ENCODE results near the gene TMEM163. TPM values are rescaled to one million over a fixed set of nuclear protein-coding genes. Genes with fewer than 3 reads are reported as not detected.

TMEM163 gene
- total RNA-seq, 2 experiments from 2014 or later: 0.51 TPM; not detected in 1

DNA sequence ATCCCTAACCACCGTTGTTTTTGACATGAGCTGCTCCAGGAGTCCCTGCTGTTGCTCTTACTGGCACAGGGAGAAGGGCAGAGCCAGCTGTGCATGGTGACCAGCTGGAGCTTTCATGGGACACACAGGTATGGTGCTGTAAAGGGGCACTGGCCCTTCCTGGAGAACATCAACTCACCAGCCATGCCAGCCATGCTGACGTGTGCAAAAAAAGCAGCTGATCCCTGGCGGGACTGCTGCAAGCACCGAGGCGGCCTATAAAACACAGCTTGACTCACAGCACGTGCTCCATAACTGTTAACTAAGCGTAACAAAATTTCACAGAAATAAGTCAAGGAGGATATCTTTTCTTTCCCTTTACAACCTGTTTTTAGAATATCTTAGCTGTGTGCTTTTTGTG lies 165.1 kb downstream of the TMEM163 start:
- no peak for DNase-seq (ENCODE audit: low spot score)
- no peaks in the 10 kb centered on the region for H4K20me1 ChIP-seq (ENCODE audit: insufficient read depth, low read length)
- H3K4me1 ChIP-seq (ENCODE audit: insufficient read depth, low read length, poor library complexity, severe bottlenecking): no peaks in the 10 kb centered on the region
- TF ChIP-seq EZH2phosphoT487 (IDR thresholded peaks at IDR 0.05; ENCODE audit: borderline replicate concordance, low read depth, low read length): no peak
- TF ChIP-seq, protein P1, sequence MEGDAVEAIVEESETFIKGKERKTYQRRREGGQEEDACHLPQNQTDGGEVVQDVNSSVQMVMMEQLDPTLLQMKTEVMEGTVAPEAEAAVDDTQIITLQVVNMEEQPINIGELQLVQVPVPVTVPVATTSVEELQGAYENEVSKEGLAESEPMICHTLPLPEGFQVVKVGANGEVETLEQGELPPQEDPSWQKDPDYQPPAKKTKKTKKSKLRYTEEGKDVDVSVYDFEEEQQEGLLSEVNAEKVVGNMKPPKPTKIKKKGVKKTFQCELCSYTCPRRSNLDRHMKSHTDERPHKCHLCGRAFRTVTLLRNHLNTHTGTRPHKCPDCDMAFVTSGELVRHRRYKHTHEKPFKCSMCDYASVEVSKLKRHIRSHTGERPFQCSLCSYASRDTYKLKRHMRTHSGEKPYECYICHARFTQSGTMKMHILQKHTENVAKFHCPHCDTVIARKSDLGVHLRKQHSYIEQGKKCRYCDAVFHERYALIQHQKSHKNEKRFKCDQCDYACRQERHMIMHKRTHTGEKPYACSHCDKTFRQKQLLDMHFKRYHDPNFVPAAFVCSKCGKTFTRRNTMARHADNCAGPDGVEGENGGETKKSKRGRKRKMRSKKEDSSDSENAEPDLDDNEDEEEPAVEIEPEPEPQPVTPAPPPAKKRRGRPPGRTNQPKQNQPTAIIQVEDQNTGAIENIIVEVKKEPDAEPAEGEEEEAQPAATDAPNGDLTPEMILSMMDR (conservative IDR thresholded peaks at IDR 0.05; ENCODE audit: low read length): no peak
- H2AFZ ChIP-seq (ENCODE audit: low read length): no peak overlapping the region
- H3K9me3 ChIP-seq (ENCODE audit: low read length): no peaks in the 10 kb centered on the region
- no peak overlapping the region for H3K4me2 ChIP-seq (ENCODE audit: low read length)
- no peaks in the 10 kb centered on the region for H3K36me3 ChIP-seq (ENCODE audit: insufficient read depth, low read length)
- no peaks in the 10 kb centered on the region for H3K9me2 ChIP-seq (ENCODE audit: insufficient read depth, low read length)
- BruUV-seq (replicated peaks): no TSS peak
- no peaks in the 10 kb centered on the region for H3K79me2 ChIP-seq (ENCODE audit: insufficient read depth, low read depth, low read length)
- H3K27ac ChIP-seq (ENCODE audit: low read depth, low read length, poor library complexity, severe bottlenecking): no peak overlapping the region
- no peak overlapping the region for H3K4me3 ChIP-seq (ENCODE audit: low read depth, low read length, poor library complexity, severe bottlenecking)
- CTCF ChIA-PET (ENCODE audit: unreplicated experiment): no interaction called here
- POLR2A ChIA-PET: no interaction called here
- intact Hi-C loops (cut with micrococcal nuclease; ENCODE audit: unreplicated experiment): no loop called here

DNA sequence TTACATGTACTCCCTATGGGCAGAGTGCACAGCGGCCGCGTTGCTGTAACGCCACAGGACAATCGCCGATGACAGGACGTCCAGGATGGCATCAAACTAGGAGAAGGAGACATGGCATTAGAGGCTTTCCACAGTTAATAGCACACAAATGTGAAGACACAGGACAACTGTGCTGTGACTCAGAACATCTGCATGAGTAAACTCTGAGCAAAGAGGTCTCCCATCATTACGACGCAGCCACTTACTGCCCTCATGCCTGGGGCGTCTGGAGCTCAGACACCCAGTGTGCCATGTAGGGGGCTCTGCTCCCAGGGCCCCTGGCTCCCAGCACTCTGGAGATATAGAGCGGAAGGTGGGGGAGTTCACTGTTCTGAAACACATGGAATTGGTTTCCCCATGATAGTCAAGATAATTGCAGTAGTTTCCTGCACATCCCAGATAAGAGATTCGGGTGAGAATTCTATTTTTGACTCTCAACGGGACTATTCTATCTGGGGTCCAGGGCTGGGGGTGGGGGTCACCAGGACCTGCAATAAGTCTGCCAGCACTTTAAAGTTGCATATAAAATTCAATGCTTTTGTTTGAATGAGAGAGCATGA lies 168.1 kb downstream of the TMEM163 start:
- H2AFZ ChIP-seq (ENCODE audit: low read length): no peak overlapping the region
- H3K9me3 ChIP-seq (ENCODE audit: low read length): no peaks in the 10 kb centered on the region
- no peak for DNase-seq (ENCODE audit: low spot score)
- H3K36me3 ChIP-seq (ENCODE audit: insufficient read depth, low read length): no peaks in the 10 kb centered on the region
- CTCF ChIA-PET (ENCODE audit: unreplicated experiment): no interaction called here
- POLR2A ChIA-PET: interaction anchor here (0.6 kb wide), 1 partner anchor 347 kb away, joined by 3 read pairs; no protein-coding TSS in a partner anchor
- intact Hi-C loops (cut with micrococcal nuclease; ENCODE audit: unreplicated experiment): no loop called here
- H3K27ac ChIP-seq (ENCODE audit: low read depth, low read length, poor library complexity, severe bottlenecking): no peak overlapping the region
- H3K4me3 ChIP-seq (ENCODE audit: low read depth, low read length, poor library complexity, severe bottlenecking): no peak overlapping the region
- H3K4me1 ChIP-seq (ENCODE audit: insufficient read depth, low read length, poor library complexity, severe bottlenecking): no peaks in the 10 kb centered on the region
- no peak for TF ChIP-seq EZH2phosphoT487 (IDR thresholded peaks at IDR 0.05; ENCODE audit: borderline replicate concordance, low read depth, low read length)
- TF ChIP-seq, protein P1 (conservative IDR thresholded peaks at IDR 0.05; ENCODE audit: low read length): no peak
- no TSS peak for BruUV-seq (replicated peaks)
- H3K4me2 ChIP-seq (ENCODE audit: low read length): no peak overlapping the region
- H3K9me2 ChIP-seq (ENCODE audit: insufficient read depth, low read length): no peaks in the 10 kb centered on the region
- no peaks in the 10 kb centered on the region for H3K79me2 ChIP-seq (ENCODE audit: insufficient read depth, low read depth, low read length)
- H4K20me1 ChIP-seq (ENCODE audit: insufficient read depth, low read length): no peaks in the 10 kb centered on the region

DNA sequence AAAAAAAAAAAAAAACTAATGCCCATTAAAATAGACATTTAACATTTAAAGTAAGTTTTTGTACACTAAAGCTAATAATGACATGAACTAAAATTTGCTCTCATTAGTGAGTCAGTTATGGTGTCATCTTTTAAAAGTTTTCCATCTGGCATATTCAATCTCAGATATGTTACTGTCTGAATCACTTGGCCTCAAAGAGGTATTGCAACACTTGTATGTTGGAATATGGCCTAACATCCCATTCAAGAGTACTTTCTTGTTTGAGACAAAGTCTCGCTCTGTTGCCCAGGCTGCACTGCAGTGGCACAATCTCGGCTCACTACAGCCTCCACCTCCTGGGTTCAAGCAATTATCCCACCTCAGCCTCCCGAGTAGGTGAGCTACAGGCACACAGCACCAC lies 169.7 kb downstream of the TMEM163 start:
- Histone ChIP-seq H3K79me2 (ENCODE audit: insufficient read depth, low read depth, low read length) (no peaks in the 10 kb centered on the region), H2AFZ (ENCODE audit: low read length) (no peak overlapping the region), H3K4me3 (ENCODE audit: low read depth, low read length, poor library complexity, severe bottlenecking) (no peak overlapping the region), H3K36me3 (ENCODE audit: insufficient read depth, low read length) (no peaks in the 10 kb centered on the region), H4K20me1 (ENCODE audit: insufficient read depth, low read length) (no peaks in the 10 kb centered on the region), H3K27ac (ENCODE audit: low read depth, low read length, poor library complexity, severe bottlenecking) (no peak overlapping the region), H3K9me3 (ENCODE audit: low read length) (no peaks in the 10 kb centered on the region), H3K9me2 (ENCODE audit: insufficient read depth, low read length) (no peaks in the 10 kb centered on the region), H3K4me1 (ENCODE audit: insufficient read depth, low read length, poor library complexity, severe bottlenecking) (no peaks in the 10 kb centered on the region), H3K4me2 (ENCODE audit: low read length) (no peak overlapping the region)
- intact Hi-C loops (cut with micrococcal nuclease; ENCODE audit: unreplicated experiment): no loop called here
- CTCF ChIA-PET (ENCODE audit: unreplicated experiment): no interaction called here
- DNase-seq (ENCODE audit: low spot score): no peak
- POLR2A ChIA-PET: interaction anchor here (0.6 to 0.7 kb wide), 2 partner anchors 242 to 476 kb away, joined by 3 read pairs; no protein-coding TSS in a partner anchor
- BruUV-seq (replicated peaks): no TSS peak
- TF ChIP-seq, protein P1 (conservative IDR thresholded peaks at IDR 0.05; ENCODE audit: low read length): no peak
- no peak for TF ChIP-seq EZH2phosphoT487 (IDR thresholded peaks at IDR 0.05; ENCODE audit: borderline replicate concordance, low read depth, low read length)

Data from OCI-LY7 (cell line).